GM18498 (cell line): Measurements from ENCODE around the gene PF4V1.

ENCODE experiments used
- ATAC-seq: cut with Tn5 transposase; IDR thresholded peaks from one replicate; pipeline ENCODE4 v1.9.1; 2021; ENCODE audit warnings: mild to moderate bottlenecking, moderate library complexity; ENCODE audit not compliant: unreplicated experiment

The PF4V1 gene, protein sequence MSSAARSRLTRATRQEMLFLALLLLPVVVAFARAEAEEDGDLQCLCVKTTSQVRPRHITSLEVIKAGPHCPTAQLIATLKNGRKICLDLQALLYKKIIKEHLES

DNA sequence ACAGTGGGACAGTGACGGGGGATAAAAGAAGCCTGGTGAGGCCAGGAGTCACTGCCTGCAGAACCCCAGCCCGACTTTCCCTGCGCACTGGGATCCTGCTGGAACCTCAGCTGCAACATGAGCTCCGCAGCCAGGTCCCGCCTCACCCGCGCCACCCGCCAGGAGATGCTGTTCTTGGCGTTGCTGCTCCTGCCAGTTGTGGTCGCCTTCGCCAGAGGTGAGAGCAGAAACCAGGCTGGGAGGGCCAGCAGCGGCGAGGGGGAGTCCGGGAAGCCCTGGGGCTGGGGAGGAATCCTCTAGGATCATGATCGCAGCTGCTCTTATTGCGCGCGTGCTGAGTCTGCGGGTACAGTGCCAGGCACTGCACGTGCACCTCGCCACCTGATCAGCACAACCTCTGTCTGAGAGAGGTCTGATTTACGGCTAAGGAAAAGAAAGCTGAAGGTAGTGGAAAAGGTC is at the start of gene PF4V1:
Gene PF4V1 (plus strand): TSS at position 51 of the 459 bp plus-strand sequence. CDS start 67 bp downstream, at position 118.
- ATAC-seq, result no peak

DNA sequence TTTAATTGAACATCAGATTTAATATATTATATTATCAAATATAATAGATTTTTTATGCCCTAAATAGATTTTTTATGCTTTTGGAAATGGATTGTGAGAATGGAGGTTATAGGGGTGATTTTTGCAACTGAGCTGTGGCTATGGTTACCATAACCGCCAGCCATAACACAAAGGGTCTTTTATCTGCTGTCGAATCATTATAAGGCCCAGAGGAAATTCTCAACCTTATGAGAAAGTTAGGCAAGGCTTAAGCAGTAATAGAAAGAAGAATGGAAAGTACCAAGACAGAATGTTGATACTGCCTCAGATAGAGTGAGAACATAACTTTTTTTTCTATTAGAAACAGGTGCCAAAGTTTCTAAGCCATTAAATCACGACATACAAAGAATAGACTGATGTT is 42.9 kb upstream of the PF4V1 start:
- no peak for ATAC-seq

DNA sequence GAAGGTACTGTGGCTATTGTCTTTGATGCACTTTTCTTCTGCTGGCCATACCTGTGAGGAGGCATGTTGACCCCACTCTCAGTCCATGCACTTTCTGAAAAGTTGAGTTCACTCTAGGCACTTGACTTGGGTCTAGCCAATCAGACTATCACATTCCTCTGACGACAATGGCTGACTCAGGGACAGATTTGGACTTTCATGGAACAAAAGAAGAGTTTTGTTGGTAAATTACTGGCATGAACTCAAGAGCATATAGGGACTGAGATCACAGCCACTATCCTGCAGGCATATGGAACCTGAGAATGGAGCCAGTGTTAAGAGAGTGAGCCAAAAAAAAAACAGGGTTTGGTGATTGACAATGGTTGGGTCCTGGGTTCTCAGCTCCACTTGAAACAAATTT is 41.3 kb upstream of the PF4V1 start:
- ATAC-seq, result no peak

DNA sequence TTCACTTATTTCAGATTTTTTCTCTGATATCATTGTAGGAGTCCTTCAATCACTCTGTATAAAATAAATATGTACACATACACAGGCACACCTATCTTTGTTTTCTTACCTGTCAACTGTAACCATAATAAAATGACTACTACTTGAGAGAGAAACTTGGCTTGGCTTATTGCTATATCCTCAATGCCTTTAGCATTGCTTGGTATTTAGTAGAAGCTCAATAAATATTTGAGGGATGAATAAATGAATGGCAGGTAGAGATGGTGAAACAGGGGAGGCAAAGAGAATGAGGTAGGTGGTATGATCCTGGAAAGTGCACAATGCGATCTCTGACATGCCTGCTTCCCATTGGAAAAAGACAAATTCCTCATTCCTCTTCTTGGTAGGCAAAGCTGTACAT is 38.4 kb upstream of the PF4V1 start:
- no peak for ATAC-seq

DNA sequence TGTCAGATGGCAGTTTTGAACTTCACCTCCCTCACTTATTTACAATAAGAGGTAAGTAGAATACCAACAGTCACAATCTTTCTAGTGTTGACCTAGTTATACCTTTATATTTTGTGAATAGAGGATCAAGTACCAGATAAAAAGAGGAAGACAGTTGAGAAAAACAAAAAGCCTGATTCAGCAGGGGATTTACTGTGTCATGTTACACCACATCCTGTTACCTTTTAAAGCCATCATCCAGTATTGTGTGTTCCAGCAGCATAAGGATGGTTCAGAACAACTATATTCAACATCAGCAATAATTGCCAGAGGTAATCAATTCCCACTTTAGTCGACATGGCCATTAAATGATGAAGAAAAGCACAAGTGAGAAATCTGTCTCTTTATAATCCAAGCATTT is 38.0 kb upstream of the PF4V1 start:
- no peak for ATAC-seq

DNA sequence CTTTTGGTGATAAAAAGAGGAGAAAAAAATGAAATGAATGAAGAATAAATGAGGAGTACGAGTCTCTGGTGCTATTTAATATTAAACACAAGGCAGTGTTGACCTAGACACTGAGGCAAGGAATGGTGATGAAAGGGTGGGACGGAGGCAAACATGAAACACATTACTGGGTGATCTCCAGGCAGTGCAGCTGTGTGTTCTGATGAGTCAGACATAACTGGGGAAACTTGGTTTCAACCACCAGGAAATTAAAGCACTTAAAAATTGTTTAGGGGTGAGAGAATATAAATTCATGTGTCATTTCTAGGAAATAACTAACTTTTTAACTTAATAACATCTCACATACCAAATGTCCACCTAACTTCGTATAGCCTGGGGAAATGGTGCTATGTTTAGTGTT is 36.3 kb upstream of the PF4V1 start:
- no peak for ATAC-seq

DNA sequence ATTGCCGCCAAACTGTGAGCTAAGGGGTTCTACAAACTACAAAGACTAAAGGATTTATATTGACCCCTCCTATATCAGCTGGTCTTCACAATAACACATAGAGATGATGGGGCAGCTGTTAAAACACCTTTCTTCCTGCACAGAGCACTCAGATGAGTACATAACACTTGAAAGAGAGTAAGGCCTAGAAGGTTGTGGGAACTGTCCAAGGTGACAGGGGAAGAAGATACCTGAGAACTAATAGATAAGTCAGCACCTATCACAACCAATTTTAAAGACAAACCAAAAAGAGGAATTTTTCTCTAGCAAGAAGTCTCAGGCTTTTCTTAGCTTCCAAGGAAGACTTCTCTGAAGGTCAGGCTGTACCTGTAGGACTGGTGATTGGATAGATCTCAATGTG is 35.8 kb upstream of the PF4V1 start:
- no peak for ATAC-seq

DNA sequence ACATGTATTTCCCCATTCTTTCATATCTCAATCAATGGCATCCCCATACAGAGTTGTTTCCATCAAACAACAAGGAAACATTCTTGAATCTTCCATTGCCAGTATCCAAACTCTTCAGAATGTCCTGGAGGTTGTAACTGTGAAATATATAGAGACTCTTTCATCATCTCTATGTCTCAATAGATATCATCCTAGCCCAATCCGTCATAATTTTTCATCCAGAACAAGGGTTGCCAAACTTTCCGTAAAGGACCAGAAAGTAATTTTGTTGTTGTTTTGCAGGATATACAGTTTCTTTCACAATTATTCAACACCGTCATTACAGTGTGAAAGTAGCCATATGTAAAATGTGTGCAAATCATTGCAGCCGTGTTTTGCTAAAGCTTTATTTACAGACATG is 31.8 kb upstream of the PF4V1 start:
- no peak for ATAC-seq

DNA sequence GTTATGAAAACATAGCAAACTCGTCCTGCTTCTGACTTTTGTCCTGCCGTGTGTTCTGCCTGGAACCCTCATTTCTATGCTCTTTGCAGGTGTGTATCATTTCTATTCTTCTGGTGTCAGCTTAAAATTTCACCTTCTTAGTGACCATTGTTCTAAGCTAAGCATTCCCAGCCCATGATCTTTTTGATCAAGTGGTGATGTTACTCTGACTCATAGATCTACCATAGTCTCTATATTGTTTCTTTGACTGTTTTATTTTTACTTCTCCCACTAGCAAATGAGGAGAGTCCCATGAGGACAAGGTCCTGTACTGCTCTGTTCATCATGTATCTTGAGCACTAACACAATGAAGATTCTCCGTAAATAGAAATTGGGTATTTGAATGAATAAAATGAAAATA is 30.7 kb upstream of the PF4V1 start:
- ATAC-seq, result no peak

DNA sequence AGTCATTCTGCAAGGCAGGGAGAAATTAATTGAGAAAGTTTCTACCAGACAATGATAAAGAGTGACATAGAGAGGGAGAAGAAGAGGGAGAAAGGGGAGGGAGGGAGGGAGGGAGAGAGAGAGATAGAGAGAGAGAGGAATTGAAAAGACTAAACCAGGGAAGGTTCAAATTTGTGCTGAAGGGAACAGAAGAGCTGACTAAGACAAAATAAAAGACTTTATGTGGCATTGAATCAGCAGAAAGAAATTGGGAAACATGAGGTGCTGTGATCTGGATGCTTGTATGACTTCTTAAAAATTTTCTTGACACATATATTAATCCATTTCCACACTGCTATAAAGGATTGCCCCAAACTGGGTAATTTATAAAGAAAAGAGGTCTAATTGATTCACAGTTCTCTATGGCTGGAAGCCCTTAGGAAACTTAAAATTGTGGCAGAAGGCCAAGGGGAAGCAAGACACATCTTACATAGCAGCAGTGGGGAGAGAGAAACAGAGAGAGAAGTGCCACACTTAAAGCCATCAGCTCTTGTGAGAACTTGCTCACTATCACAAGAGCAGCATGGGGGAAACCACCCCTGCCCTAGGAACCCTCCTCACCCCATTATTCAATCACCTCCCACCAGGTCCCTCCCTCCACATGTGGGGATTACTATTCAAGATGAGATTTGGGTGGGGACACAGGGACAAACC is 30.1 kb upstream of the PF4V1 start:
- no peak for ATAC-seq

DNA sequence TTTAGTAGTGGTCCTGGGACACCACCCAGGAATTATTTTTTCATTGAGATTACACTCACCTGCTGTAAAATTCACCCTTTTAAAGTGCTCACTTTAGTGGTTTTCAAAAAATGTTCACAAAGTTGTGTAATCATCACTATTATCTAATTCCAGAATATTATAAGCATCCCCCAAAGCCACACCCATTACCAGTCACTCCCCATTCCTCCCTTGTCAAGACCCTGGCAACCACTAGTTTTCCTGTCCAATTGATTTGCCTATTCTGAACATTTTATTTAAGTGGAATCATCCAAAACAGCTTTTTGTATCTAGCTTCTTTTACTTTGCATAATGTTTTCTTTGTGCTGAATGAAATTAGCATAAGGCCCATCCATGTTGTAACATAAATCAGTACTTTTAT is 29.3 kb upstream of the PF4V1 start:
- ATAC-seq, result no peak

DNA sequence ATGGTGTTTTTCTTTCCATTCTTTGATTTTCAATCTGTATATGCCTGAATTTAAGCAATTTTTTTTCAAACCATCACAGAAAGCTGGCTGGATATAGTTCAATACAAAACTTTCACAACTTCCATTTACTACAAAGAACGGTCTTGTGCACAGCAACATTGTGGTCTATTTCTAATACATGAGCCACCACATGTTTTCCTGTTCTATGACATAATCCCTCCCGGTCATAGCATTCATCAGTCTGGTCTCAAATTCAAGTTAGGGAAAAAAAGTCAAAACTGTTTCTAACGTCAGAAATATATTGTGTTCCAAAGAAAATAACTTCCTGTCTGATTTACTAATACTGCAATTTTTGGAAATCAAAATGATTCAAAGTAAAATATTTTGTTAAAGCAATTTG is 24.1 kb upstream of the PF4V1 start:
- no peak for ATAC-seq

DNA sequence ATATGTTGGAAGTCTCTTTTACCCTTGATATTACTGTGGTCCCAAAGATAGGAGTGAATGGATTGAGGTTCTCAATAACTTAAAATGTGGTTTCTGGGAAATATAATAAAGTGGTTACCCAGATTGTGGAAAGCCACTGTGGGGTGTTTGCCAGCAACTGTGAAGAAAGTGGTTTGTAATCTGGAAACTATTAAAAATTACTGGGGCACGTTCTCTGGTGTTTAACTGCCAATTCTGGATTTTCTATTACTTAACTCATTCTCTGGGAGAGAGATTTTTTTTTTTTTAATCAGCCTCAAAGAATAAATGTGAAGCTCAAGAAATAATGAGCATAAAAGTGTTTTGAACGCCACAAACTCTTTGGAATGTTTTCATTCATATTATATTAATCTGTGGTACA is 21.5 kb upstream of the PF4V1 start:
- no peak for ATAC-seq

DNA sequence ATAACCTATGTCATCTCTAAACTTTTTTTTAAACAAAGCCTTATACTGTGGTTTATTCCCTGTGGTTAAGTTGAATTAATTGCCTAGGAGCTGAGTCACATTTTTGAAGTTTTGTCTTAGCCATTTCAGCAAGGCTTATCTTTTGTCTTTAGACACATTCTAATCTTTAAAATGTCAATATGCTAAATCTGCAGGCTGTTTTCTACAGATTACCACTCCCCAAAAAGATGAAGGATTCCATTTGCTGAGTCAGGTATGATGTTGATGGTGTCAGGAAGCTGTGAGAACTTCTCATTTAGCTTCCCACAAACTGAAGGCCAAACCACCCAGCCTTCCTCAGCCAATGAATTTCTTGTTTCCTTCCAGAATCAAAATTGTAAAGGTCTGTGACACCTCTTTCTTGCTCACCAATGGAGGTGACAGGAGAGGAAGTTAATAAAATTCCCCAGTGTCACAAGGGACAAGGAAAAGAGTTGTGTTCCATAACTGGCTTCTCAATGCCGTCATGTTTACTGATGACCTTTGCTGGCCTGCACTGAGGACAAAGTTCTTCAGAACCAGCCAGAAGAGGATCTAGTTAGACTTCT is 20.4 kb upstream of the PF4V1 start:
- no peak for ATAC-seq

DNA sequence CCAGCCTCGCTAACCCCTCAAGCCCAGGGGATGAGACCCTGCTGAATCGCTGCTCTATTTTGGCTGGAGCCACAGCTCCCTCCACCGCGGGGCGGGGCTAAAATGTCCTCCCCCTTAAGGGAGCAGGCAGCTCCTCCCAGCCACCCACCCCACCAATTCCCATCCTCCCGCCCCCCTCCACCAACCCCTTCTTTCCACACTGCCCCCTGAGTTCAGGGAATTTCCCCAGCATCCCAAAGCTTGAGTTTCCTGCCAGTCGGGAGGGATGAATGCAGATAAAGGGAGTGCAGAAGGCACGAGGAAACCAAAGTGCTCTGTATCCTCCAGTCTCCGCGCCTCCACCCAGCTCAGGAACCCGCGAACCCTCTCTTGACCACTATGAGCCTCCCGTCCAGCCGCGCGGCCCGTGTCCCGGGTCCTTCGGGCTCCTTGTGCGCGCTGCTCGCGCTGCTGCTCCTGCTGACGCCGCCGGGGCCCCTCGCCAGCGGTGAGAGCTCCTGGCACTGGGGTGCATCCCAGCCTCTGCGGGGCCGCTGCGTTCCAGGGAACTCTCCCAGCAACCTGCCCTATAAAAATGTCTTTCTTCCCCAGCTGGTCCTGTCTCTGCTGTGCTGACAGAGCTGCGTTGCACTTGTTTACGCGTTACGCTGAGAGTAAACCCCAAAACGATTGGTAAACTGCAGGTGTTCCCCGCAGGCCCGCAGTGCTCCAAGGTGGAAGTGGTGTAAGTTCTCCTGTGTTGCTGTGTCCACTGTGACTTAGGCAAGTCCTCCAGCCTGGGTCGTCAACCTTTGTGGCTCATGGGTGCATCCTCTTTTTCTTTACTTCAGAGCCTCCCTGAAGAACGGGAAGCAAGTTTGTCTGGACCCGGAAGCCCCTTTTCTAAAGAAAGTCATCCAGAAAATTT is 16.5 kb upstream of the PF4V1 start, which contains the start of gene CXCL6:
Gene CXCL6 (plus strand): TSS at position 306 of the 907 bp plus-strand sequence. CDS start 73 bp downstream, at position 379.
- no peak for ATAC-seq

DNA sequence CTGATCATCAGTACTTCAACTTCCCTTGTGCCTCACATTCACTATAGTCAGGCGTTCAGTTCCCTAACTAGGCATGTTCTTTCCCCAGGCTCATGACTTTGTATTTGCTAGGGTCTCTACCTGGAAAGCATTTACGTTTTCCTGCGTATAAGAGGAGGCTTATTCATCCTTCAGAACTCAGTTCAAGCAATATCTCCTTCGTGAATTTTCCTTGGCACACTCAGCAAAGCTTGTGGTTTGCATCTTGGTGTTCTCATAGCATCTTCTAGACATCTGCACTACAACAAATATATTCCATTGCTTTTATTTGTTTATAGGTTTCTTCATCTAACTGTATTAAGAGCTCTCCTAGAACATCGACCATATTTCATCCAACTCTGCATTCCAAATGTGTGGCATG is 14.0 kb upstream of the PF4V1 start:
- no peak for ATAC-seq

DNA sequence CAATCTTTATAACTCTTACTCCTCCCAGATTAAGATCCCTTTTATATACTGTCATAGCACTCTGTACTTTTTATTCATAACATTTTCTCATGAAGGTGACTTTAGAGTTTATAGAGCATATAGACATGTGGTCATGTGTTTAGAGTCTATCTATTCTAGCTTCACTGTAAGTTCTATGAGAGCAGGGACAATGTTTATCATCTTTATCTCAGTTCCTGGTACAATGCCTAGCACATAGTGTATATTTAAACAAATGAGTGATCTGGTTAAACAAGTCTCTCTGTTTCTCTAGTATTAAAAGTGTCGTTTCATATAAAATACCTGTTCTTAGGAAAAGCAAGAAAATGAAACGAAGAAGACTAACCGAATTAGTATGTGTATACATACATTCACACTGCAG is 13.4 kb upstream of the PF4V1 start:
- ATAC-seq, result no peak

DNA sequence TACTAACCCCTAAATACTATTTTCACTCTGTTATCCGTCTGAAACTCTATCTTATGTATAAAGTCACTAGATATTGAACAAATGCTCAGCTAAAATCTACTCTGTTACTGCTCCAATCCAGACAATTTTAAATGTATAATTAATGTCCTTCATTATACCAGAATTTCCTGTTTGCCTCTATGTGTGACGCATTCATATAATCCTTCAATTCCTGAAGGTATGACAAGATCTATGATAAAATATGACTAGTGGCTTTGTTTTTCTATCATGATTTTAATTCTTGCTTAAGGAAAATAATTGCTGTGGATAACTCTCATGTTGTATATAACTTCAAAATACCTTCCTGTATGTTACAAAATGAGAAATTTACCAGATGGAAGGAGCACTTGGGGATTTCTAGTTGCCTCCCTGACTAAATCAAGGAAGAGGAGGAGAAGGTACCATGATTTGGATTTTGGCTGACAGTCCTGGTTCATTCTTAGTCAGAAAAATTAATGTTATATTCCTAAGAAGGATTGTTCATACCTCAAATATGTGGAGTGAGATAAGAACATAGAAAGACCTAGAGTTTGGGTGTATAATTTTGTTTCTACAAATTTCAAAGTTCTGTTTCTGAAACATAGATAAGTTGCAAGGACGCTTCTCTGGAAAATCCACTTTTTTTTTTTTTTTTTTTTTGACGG is 11.7 kb upstream of the PF4V1 start:
- no peak for ATAC-seq

DNA sequence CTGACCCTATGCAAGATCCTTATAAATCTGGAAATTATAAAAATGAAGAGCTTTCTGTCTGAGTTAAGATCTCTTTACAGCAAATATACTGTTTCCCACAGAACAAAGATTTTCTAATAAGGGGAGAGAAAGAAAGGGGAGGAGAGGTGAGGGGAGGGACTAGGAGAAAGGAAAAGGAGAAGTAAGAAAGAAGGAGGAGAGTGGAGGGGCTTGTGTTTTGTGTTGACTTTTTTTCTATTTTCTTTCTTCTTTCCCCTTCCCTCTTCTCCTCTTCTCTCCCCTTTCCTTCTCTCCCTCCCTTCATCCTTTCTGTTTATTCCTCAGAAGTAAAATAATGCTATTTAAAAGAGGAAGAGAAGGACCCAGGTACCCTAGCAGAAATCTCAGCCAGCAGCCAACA is 10.4 kb upstream of the PF4V1 start:
- ATAC-seq, result no peak

DNA sequence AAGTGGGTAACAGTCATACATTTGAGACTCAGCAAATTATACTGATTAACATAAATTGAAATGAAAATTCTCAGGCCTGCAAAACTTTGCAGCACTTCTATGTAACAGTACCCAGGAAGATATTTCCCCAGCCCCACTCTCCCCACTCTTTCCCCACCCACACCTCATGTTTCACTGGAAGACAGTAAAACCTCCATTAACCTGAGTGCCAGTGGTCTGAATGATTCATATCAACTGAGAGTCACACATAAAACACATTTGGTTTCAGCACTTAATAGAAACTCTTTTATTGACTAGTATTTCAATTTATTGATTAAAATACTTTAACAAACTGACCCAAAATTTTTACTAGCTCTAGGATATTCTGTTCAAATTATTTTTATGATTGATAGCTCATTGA is 9.7 kb upstream of the PF4V1 start:
- no peak for ATAC-seq

DNA sequence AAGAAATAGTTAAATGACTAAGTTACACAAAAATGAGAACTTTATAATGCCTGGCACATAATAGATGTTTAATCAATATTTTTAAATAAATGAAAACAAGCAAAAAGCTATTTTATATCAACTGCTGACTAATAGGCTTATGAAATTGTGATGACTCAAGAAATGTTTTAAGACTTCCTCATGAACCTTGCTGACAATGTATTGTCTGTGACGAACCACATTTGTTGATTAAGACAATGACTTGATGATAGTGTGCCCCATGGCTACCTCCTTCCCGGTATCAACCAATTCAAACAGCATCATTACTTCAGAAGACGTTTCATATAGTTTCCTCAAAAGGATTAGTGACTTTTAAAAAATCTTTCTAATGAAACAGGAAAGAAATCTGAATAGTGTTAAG is 8.8 kb upstream of the PF4V1 start:
- no peak for ATAC-seq
